ENCODE measurements around the gene HEBP2. TPM values are rescaled to one million over a fixed set of nuclear protein-coding genes. Genes with fewer than 3 reads are reported as not detected.
"Not testable (repeated sequence)": the region's sequence is repeated elsewhere in the genome, so short reads cannot be mapped to it uniquely, and the experiment has no call there.

HEBP2 gene
- total RNA-seq = 10 to 100 TPM; 37.3 to 69.2 (median 53.0) TPM
- long read RNA-seq, full-length matches to known transcripts = 4 of 12 reads
- long read RNA-seq, partial matches to known transcripts = 8 of 12 reads
- long read RNA-seq, other reads (novel, unspliced or antisense) = 0 of 12 reads

- DNase-seq (peak; percentile 99), ATAC-seq (peak; percentile 91 to 95 (median 92))
- peak within 1 kb of the TSS; percentile 76 to 97 (median 89) for H3K27ac ChIP-seq
- TF ChIP-seq POLR2A (IDR thresholded peaks at IDR 0.05) (peak; percentile 87), CTCF (IDR thresholded peaks at IDR 0.05) (peak; percentile 61 to 68 (median 63))
- 0% methylated on average over 4 of the region's 92 CpGs for WGBS (ENCODE audit: insufficient coverage, low coverage, low lambda C conversion rate, missing lambda C conversion rate)
- H3K4me3 ChIP-seq = peak within 1 kb of the TSS; percentile 61 to 78 (median 78)
- intact Hi-C loops (cut with DNase I) = loop anchor here in 1 of 2 donors (10.0 kb wide), 1 partner anchor 109 kb away; no protein-coding TSS in a partner anchor
- H3K27me3 ChIP-seq = no peaks in the 10 kb centered on the region
- no peaks in the 10 kb centered on the region for H3K9me3 ChIP-seq
- H3K36me3 ChIP-seq = peaks cover 0 to 28% (median 14%) of the 10 kb centered on the region in 4 donors
- peaks cover 0 to 23% (median 8%) of the 10 kb centered on the region in 4 donors for H3K4me1 ChIP-seq
Measured at GRCh38 chr6:138403801-138404665, at the start of gene HEBP2. HEBP2 (plus strand) TSS chr6:138404223; CDS start chr6:138404496, 273 bp downstream.

- Histone ChIP-seq H3K9me3 (no peaks in the 10 kb centered on the region), H3K4me1 (no peaks in the 10 kb centered on the region), H3K36me3 (no peaks in the 10 kb centered on the region), H3K27me3 (no peaks in the 10 kb centered on the region), H3K4me3 (no peak overlapping the region), H3K27ac (no peak overlapping the region)
- TF ChIP-seq CTCF (IDR thresholded peaks at IDR 0.05) = no peak
- TF ChIP-seq POLR2A (IDR thresholded peaks at IDR 0.05) = no peak
- WGBS (ENCODE audit: insufficient coverage, low coverage, low lambda C conversion rate, missing lambda C conversion rate) = 83% methylated on average over 1 of the region's 1 CpG
- ATAC-seq (no peak), DNase-seq (no peak)
- intact Hi-C loops (cut with DNase I) = no loop called here
Measured at GRCh38 chr6:138357928-138358327, 46.1 kb upstream of the HEBP2 start.

- H3K4me3 ChIP-seq; ATAC-seq; H3K9me3 ChIP-seq; H3K27me3 ChIP-seq; DNase-seq; H3K36me3 ChIP-seq; H3K27ac ChIP-seq; intact Hi-C loops (cut with DNase I): not testable (repeated sequence)
- H3K4me1 ChIP-seq = peaks cover 0 to 14% (median 5%) of the 10 kb centered on the region in 4 donors
- 86% methylated on average over 8 of the region's 8 CpGs for WGBS (ENCODE audit: insufficient coverage, low coverage, low lambda C conversion rate, missing lambda C conversion rate)
Measured at GRCh38 chr6:138368684-138369083, 35.3 kb upstream of the HEBP2 start.

GRCh38 chr6:138370631-138371451 lies 33.2 kb upstream of the HEBP2 start:
- peak overlapping the region in 2 of 3 donors; percentile 30 to 31 for H3K27ac ChIP-seq
- peaks cover 0 to 14% (median 5%) of the 10 kb centered on the region in 4 donors for H3K4me1 ChIP-seq
- ATAC-seq (peak; percentile 7 to 25 (median 14)), DNase-seq (no peak)
- WGBS (ENCODE audit: insufficient coverage, low coverage, low lambda C conversion rate, missing lambda C conversion rate) = 73% methylated on average over 9 of the region's 9 CpGs
- TF ChIP-seq CTCF (IDR thresholded peaks at IDR 0.05) (no peak), POLR2A (IDR thresholded peaks at IDR 0.05) (no peak)
- H3K4me3 ChIP-seq = no peak overlapping the region
- H3K36me3 ChIP-seq = no peaks in the 10 kb centered on the region
- H3K9me3 ChIP-seq = no peaks in the 10 kb centered on the region
- no peaks in the 10 kb centered on the region for H3K27me3 ChIP-seq
- intact Hi-C loops (cut with DNase I) = no loop called here

All from right lobe of liver (tissue), 6 donors.